ENCODE data around the gene CDT1. TPM values are rescaled to one million over a fixed set of nuclear protein-coding genes. Genes with fewer than 3 reads are reported as not detected.
A peak's percentile ranks its signal among the peaks of the same experiment; 100 is the strongest.

CDT1 gene
- 23.4 TPM for polyA plus RNA-seq (2013, experiment 1 of 2)
- polyA plus RNA-seq (2013, experiment 2 of 2): 24.0 TPM

DNA sequence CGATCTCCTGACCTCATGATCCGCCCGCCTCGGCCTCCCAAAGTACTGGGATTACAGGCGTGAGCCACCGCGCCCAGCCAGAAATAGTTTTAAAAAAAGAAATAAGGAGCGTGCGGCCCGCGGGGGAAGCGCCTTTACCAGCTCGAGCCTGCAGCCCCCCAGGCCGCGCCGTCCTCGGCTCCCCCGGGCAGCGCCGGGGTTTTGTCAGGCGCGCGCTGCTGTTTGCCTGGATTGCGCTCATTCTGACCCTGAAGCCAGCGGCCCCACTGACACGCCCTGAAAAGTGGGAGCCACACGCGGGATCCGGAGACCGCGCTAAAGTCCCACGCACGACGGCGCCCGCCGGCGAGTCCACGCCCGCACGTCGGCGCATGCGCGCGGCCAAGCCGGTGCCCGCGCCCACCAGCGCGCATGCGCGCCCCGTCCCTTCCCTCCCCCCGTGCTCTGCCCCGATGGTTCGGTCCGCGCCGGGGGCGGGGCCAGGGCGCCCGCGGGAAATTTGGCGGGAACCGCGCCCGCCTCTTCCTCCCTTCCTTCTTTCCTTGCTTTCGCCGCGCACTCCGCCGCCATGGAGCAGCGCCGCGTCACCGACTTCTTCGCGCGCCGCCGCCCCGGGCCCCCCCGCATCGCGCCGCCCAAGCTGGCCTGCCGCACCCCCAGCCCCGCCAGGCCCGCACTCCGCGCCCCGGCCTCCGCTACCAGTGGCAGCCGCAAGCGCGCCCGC lies at the start of gene CDT1:
Gene CDT1, plus strand, starts transcription at position 526 of the 724 bp plus-strand sequence. Its CDS starts 43 bp downstream, at position 569.
- Histone ChIP-seq H3K9me3 (ENCODE audit: control insufficient read depth, low read length) (no peaks in the 10 kb centered on the region), H3K36me3 (ENCODE audit: control insufficient read depth, insufficient read depth, low read length) (peaks cover 34% of the 10 kb centered on the region), H3K4me3 (ENCODE audit: extremely low read depth, insufficient read depth, low read length, poor library complexity, severe bottlenecking) (peak within 1 kb of the TSS; percentile 59), H3K27ac (ENCODE audit: low read depth, low read length, severe bottlenecking) (peak within 1 kb of the TSS; percentile 66), H3K4me1 (ENCODE audit: control insufficient read depth, insufficient read depth, low read length, poor library complexity, severe bottlenecking) (peaks cover 7% of the 10 kb centered on the region)
- WGBS, 2 experiments (ENCODE audit: insufficient coverage in 2 of 2): 0% methylated on average over 43 to 59 of the region's 98 CpGs

- H3K9me3 ChIP-seq (ENCODE audit: control insufficient read depth, low read length): no peaks in the 10 kb centered on the region
- 96% methylated on average over 23 to 24 of the region's 28 CpGs for WGBS, 2 experiments (ENCODE audit: insufficient coverage in 2 of 2)
- no peak overlapping the region for H3K27ac ChIP-seq (ENCODE audit: low read depth, low read length, severe bottlenecking)
- no peak overlapping the region for H3K4me3 ChIP-seq (ENCODE audit: extremely low read depth, insufficient read depth, low read length, poor library complexity, severe bottlenecking)
- peaks cover 17% of the 10 kb centered on the region for H3K36me3 ChIP-seq (ENCODE audit: control insufficient read depth, insufficient read depth, low read length)
- H3K4me1 ChIP-seq (ENCODE audit: control insufficient read depth, insufficient read depth, low read length, poor library complexity, severe bottlenecking): peaks cover 19% of the 10 kb centered on the region
Observed at GRCh38 chr16:88754109-88754911, 49.3 kb upstream of the CDT1 start.

DNA sequence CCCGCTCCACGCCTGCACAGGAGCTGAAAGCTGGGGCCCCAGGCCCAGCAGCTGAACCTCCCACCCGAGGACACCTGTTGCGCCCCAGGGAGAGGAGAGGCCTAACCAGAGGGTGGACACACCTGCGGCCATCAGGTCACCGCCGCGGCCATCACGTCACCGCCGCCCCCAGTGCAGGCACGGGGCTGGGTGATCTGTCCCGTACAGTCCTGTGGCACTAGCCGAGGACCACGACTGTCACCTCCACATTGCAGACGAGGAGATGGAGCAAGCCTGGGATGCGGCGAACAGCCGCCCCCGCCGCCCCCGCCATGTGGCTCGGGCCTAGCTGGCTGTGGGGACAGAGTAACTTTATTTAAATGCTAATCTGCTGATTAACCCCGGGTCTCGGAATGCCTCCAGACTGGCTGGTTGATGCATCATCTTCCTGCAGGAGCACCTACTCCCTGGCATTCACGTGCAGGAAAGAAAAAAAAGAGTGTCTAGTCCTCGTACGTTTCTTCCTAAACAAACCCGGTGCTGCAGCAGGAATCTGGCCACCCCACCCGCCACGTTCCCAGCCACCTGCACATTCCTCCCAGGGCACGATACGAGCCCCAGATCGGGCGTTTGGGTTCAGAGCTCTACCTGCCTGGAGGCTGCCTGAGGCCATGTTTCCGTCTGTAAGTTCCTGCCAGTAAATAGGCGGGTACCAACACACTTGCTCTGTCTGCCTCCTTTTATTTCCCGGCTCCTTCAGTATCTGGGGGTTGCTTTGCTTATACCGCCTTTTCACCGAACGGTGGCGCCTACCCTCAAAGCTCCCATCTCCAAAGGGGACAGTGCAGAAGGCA lies 48.5 kb upstream of the CDT1 start:
- 75 to 77% methylated on average over 36 to 42 of the region's 42 CpGs for WGBS, 2 experiments (ENCODE audit: insufficient coverage in 2 of 2)
- no peaks in the 10 kb centered on the region for H3K9me3 ChIP-seq (ENCODE audit: control insufficient read depth, low read length)
- H3K36me3 ChIP-seq (ENCODE audit: control insufficient read depth, insufficient read depth, low read length): peaks cover 17% of the 10 kb centered on the region
- peaks cover 28% of the 10 kb centered on the region for H3K4me1 ChIP-seq (ENCODE audit: control insufficient read depth, insufficient read depth, low read length, poor library complexity, severe bottlenecking)
- H3K4me3 ChIP-seq (ENCODE audit: extremely low read depth, insufficient read depth, low read length, poor library complexity, severe bottlenecking): no peak overlapping the region
- no peak overlapping the region for H3K27ac ChIP-seq (ENCODE audit: low read depth, low read length, severe bottlenecking)

- H3K4me1 ChIP-seq (ENCODE audit: control insufficient read depth, insufficient read depth, low read length, poor library complexity, severe bottlenecking): peaks cover 30% of the 10 kb centered on the region
- WGBS, 2 experiments (ENCODE audit: insufficient coverage in 2 of 2): 93 to 97% methylated on average over 22 to 23 of the region's 23 CpGs
- no peak overlapping the region for H3K27ac ChIP-seq (ENCODE audit: low read depth, low read length, severe bottlenecking)
- H3K4me3 ChIP-seq (ENCODE audit: extremely low read depth, insufficient read depth, low read length, poor library complexity, severe bottlenecking): no peak overlapping the region
- H3K9me3 ChIP-seq (ENCODE audit: control insufficient read depth, low read length): no peaks in the 10 kb centered on the region
- H3K36me3 ChIP-seq (ENCODE audit: control insufficient read depth, insufficient read depth, low read length): peaks cover 14% of the 10 kb centered on the region
Observed at GRCh38 chr16:88755745-88756443, 47.7 kb upstream of the CDT1 start.

GRCh38 chr16:88758227-88758943 lies 45.2 kb upstream of the CDT1 start:
- H3K4me1 ChIP-seq (ENCODE audit: control insufficient read depth, insufficient read depth, low read length, poor library complexity, severe bottlenecking): peaks cover 48% of the 10 kb centered on the region
- no peak overlapping the region for H3K27ac ChIP-seq (ENCODE audit: low read depth, low read length, severe bottlenecking)
- WGBS, 2 experiments (ENCODE audit: insufficient coverage in 2 of 2): 86 to 90% methylated on average over 12 of the region's 13 CpGs
- H3K9me3 ChIP-seq (ENCODE audit: control insufficient read depth, low read length): no peaks in the 10 kb centered on the region
- H3K36me3 ChIP-seq (ENCODE audit: control insufficient read depth, insufficient read depth, low read length): no peaks in the 10 kb centered on the region
- H3K4me3 ChIP-seq (ENCODE audit: extremely low read depth, insufficient read depth, low read length, poor library complexity, severe bottlenecking): no peak overlapping the region

- H3K27ac ChIP-seq (ENCODE audit: low read depth, low read length, severe bottlenecking): no peak overlapping the region
- H3K9me3 ChIP-seq (ENCODE audit: control insufficient read depth, low read length): no peaks in the 10 kb centered on the region
- H3K4me3 ChIP-seq (ENCODE audit: extremely low read depth, insufficient read depth, low read length, poor library complexity, severe bottlenecking): no peak overlapping the region
- WGBS, 2 experiments (ENCODE audit: insufficient coverage in 2 of 2): 76 to 87% methylated on average over 3 to 4 of the region's 6 CpGs
- no peaks in the 10 kb centered on the region for H3K36me3 ChIP-seq (ENCODE audit: control insufficient read depth, insufficient read depth, low read length)
- H3K4me1 ChIP-seq (ENCODE audit: control insufficient read depth, insufficient read depth, low read length, poor library complexity, severe bottlenecking): peaks cover 53% of the 10 kb centered on the region
Observed at GRCh38 chr16:88758944-88759244, 44.7 kb upstream of the CDT1 start.

DNA sequence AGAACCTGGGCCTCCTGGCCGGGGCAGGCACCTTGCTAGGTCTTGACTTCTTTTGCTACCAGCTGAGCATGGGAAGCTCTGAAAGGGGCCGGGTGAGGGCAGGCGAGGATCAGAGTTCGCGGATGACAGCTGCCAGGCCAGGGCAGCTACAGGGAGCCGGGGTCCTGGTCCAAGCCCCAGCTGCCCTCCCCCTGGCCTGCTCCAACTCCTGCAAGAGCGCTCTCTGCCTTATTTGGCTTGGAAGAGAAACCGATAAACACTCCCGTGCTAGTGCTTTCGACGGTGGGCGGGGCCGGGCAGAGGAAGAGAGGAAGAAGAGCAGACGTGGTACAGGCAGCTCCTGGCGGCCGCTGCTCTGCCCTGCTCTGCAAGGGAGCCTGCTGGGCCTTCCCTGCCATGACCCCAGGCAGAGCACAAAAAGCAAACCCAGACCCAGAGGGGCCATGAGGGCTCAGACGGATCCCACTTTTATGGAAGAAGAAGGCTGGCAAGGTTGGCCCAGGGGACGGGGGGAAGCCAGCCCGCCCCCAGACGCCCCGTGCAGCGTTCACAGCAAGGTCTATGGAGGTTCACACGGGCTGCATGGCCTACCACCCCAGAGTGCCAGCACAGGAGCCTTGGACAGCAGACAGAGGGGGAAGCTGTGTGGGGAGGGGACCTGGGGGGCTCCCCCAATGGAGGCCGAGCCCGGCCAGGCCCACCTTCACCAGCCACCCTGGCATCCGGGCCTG lies 44.2 kb upstream of the CDT1 start:
- Histone ChIP-seq H3K4me1 (ENCODE audit: control insufficient read depth, insufficient read depth, low read length, poor library complexity, severe bottlenecking) (peaks cover 56% of the 10 kb centered on the region), H3K9me3 (ENCODE audit: control insufficient read depth, low read length) (no peaks in the 10 kb centered on the region), H3K4me3 (ENCODE audit: extremely low read depth, insufficient read depth, low read length, poor library complexity, severe bottlenecking) (no peak overlapping the region), H3K36me3 (ENCODE audit: control insufficient read depth, insufficient read depth, low read length) (no peaks in the 10 kb centered on the region), H3K27ac (ENCODE audit: low read depth, low read length, severe bottlenecking) (peak overlapping the region; percentile 62)
- 59 to 65% methylated on average over 18 to 22 of the region's 26 CpGs for WGBS, 2 experiments (ENCODE audit: insufficient coverage in 2 of 2)

- WGBS, 2 experiments (ENCODE audit: insufficient coverage in 2 of 2): 97 to 98% methylated on average over 16 to 19 of the region's 22 CpGs
- H3K4me1 ChIP-seq (ENCODE audit: control insufficient read depth, insufficient read depth, low read length, poor library complexity, severe bottlenecking): peaks cover 52% of the 10 kb centered on the region
- no peak overlapping the region for H3K4me3 ChIP-seq (ENCODE audit: extremely low read depth, insufficient read depth, low read length, poor library complexity, severe bottlenecking)
- no peaks in the 10 kb centered on the region for H3K9me3 ChIP-seq (ENCODE audit: control insufficient read depth, low read length)
- H3K36me3 ChIP-seq (ENCODE audit: control insufficient read depth, insufficient read depth, low read length): peaks cover 2% of the 10 kb centered on the region
- peak overlapping the region; percentile 62 for H3K27ac ChIP-seq (ENCODE audit: low read depth, low read length, severe bottlenecking)
Observed at GRCh38 chr16:88759976-88760350, 43.6 kb upstream of the CDT1 start.

- H3K9me3 ChIP-seq (ENCODE audit: control insufficient read depth, low read length): no peaks in the 10 kb centered on the region
- WGBS, 2 experiments (ENCODE audit: insufficient coverage in 2 of 2): 90 to 92% methylated on average over 23 to 24 of the region's 24 CpGs
- H3K27ac ChIP-seq (ENCODE audit: low read depth, low read length, severe bottlenecking): no peak overlapping the region
- H3K4me1 ChIP-seq (ENCODE audit: control insufficient read depth, insufficient read depth, low read length, poor library complexity, severe bottlenecking): peaks cover 48% of the 10 kb centered on the region
- no peak overlapping the region for H3K4me3 ChIP-seq (ENCODE audit: extremely low read depth, insufficient read depth, low read length, poor library complexity, severe bottlenecking)
- peaks cover 2% of the 10 kb centered on the region for H3K36me3 ChIP-seq (ENCODE audit: control insufficient read depth, insufficient read depth, low read length)
Observed at GRCh38 chr16:88760424-88761142, 43.0 kb upstream of the CDT1 start.

Data from mesodermal cell (in vitro differentiated cells).